ENCODE results near the gene GALNTL6.
A peak's percentile ranks its signal among the peaks of the same experiment; 100 is the strongest.

Gene GALNTL6

GRCh38 chr4:172009446-172010230 is 196.4 kb downstream of the GALNTL6 start:
- peak; percentile 14 for DNase-seq

DNA sequence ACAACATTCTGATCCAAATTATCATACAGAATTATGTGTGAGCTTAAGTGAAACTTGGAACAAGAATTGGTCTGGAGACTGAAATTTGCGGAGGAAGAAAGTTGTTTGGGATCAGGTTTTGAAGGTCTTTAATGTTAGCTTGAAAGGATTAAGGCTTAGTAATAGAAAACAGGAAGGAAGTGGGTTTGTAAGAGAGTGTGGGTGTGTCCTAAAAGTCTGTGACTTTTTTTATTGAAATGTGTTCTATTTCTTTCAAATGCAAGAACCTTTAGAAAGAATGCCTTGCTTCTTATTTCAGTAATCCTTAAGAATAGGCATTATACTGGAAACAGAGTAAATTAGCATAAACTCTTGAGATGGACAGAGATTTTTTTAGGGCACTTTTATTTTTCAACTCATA is 198.0 kb downstream of the GALNTL6 start:
- peak; percentile 42 for DNase-seq

- no peak for DNase-seq
Measured at GRCh38 chr4:172018358-172018757, 205.2 kb downstream of the GALNTL6 start.

DNA sequence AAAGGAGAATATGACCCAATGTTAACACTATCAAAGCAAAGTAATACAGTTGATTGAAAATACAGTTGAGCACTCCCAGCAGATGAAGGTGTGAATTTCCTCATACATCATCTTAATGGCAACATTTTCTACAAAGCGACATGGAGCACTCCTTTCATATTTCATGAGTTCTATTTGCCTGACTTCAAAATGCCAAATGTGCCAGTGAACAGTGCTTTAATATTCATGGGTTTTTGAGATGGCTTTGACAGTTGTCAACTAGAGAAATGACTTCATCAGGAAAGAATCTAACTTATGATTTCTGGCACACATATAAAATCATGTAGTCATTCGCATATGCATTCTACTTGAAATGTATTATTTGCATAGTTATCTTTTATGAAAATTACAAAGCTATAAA is 222.4 kb downstream of the GALNTL6 start:
- no peak for DNase-seq

GRCh38 chr4:172040766-172041165 is 227.6 kb downstream of the GALNTL6 start:
- DNase-seq, result no peak

- peak; percentile 42 for DNase-seq
Measured at GRCh38 chr4:172042714-172043114, 229.5 kb downstream of the GALNTL6 start.

DNA sequence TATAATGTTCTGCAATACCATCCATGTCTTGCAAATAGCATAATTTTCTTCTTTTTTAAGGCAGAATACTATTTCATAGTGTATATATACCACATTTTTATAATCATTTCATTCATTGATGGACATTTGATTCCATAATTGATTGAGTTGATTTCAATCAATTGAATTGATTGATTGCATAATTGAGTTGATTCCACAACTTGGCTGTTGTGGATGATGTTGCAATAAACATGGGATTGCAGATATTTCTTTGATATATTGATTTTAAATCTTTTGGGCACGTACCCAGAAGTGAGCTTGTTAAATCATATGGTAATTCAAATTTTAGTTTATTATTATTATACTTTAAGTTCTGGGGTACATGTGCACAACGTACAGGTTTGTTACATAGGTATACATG is 232.8 kb downstream of the GALNTL6 start:
- no peak for DNase-seq

DNA sequence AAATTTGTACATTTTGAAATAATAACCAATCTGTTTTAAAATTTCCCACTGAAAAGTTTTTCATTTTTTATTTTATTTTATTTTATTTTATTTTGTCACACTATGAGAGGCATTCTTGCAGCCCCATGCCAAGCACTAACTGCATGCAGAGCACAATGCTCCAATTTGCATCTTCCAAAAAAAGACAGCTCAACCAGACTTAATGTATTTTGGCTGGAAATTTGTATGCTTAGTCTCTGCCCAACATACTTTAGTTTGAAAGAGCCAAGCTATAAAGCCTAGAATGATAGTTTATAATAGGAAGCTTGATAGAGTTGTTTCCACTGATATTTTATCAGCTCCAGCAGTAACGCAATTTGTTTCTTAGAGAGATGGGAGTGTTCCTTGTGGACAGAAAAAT is 235.5 kb downstream of the GALNTL6 start:
- no peak for DNase-seq

DNA sequence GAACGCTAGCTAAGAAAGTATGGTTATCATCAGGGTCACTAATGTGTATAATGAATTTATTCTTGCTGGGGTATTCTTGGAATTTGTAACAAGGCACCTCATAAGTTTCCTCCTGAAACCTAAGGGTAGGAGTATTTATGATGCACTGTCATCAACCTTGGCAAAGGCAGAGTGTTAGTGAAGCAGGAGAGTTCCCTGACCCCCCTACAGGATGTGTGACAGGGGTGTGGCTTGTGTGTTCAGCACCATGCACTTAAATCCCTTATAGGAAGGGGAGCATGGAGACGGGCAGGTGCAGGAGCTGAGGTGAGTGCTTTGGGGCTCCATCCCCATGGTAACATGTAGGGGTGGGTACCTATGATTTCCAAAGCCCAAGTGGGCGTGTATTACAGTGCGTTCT is 237.7 kb downstream of the GALNTL6 start:
- DNase-seq, result no peak

- peak; percentile 45 for DNase-seq
Measured at GRCh38 chr4:172055046-172055445, 241.8 kb downstream of the GALNTL6 start.

DNA sequence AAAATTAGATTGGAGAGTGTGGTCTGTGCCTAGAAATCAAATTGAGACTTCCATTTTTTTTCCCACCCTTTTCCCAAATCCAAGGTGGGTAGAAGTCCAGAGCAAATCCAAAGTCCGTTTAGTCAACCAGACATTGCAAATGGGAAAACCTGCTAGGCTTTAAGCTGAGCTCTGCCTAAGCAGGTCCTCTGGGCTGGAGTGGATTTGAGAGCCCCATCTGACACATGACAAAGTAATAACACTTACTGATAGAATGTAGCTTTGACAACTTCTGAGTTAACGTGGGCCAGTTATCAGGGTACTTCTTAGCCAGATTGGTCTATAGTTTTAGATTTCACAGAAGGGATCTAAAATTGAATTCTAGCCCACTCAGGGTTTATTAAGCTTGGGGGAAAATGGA is 242.3 kb downstream of the GALNTL6 start:
- DNase-seq, result peak; percentile 28

DNA sequence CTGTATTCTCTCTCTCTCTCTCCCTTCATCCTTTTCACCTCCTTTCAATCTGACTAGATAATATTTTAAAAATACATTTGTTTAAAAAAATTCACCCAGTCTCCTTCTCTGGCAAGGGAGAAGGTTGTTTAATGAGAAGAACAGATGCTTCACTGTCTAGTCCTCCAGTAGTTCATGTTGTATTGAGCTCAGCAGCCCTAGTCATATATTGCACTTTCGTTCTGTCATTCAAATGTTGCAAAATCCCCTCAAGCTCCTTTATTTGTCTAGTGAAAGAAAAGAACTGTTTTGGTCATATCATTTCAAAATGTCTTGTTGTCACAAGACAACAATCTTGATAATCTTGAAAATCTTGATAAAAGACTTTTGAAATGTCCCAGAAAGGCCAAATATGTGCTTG is 248.0 kb downstream of the GALNTL6 start:
- DNase-seq, result no peak

GRCh38 chr4:172068506-172068905 is 255.3 kb downstream of the GALNTL6 start:
- no peak for DNase-seq

- peak; percentile 22 for DNase-seq
Measured at GRCh38 chr4:172073590-172073989, 260.4 kb downstream of the GALNTL6 start.

GRCh38 chr4:172083272-172083671 is 270.1 kb downstream of the GALNTL6 start:
- no peak for DNase-seq

GRCh38 chr4:172088556-172088955 is 275.4 kb downstream of the GALNTL6 start:
- peak; percentile 75 for DNase-seq

DNA sequence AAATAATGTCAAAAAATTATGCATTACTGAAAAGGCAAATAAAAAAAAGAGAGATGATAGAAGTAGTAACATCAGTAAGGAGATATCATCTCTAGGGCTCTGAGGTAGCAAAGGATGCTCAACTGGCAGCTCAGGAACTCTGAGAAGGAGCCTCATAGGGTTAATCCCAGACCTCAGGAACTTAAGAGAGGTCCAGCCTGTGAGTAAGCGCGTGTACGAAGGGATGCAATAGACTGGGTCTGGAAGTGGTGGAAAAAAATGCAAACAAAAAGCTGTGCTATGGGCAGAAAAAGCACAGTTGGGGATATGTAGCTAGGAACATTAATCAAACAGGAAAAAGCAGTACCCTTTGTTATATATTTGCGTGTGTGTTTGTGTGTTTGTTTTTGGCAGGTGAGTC is 282.0 kb downstream of the GALNTL6 start:
- no peak for DNase-seq

- DNase-seq, result no peak
Measured at GRCh38 chr4:172096786-172097185, 283.6 kb downstream of the GALNTL6 start.

- no peak for DNase-seq
Measured at GRCh38 chr4:172099376-172099775, 286.2 kb downstream of the GALNTL6 start.

DNA sequence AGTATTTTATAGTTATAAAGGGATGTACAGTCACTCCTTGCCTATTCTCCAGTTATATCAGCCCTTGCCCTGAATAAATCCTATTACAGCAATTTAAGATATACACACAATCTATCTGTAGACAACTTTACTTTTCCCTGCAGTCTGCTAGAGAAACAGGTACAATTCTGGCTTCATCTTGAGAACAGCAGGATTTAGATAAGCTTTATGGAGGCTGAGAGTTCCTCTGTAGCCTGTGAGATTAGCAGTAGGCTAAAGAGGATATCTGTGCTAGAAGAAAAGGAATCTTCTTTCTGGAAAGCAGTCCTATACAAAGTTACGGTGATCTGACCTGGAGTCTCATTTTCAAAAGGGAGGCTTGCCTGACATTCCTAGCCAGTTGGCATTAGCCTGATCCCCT is 290.3 kb downstream of the GALNTL6 start:
- DNase-seq, result no peak

GRCh38 chr4:172104539-172104938 is 291.3 kb downstream of the GALNTL6 start:
- DNase-seq, result no peak

DNA sequence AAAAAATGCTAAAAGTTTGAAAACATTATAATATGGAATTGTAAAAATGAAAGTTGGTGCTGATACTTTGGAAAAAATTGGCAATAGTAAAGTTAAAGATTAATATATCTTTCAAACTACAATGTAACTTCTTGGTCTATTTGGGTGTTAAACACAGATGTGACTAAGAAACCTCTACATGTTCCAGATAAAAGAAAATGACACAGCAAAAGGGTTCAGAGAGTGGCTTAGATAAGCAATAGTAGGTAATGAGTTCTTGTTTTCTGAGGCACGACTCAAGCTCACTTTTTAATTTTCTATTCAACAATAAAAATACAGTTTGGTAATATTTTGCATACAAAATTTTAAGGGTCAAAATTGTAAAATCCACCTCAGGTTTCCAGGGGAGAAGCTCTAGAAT is 292.7 kb downstream of the GALNTL6 start:
- peak; percentile 76 for DNase-seq

GRCh38 chr4:172109466-172109865 is 296.3 kb downstream of the GALNTL6 start:
- DNase-seq, result peak; percentile 35

- peak; percentile 23 for DNase-seq
Measured at GRCh38 chr4:172124656-172125308, 311.6 kb downstream of the GALNTL6 start.

- DNase-seq, result peak; percentile 67
Measured at GRCh38 chr4:172125443-172125842, 312.2 kb downstream of the GALNTL6 start.

Data from OCI-M1 (cell line).